Body of pancreas (tissue), 4 donors: ENCODE results near the gene MAMSTR. TPM values are rescaled to one million over a fixed set of nuclear protein-coding genes. Genes with fewer than 3 reads are reported as not detected.

Experiments
- ATAC-seq: fragments of 150-250 bp; one replicate; pipeline ENCODE4 v1.9.1; 2016
- DNase-seq, 4 donors: peaks; one replicate each; pipeline ENCODE4 v3.0.0-alpha.2; 2019
- H3K27ac ChIP-seq, 4 donors: fragments of 200-600 bp; sonication (generic); 1 replicate in 3 of 4; 2 replicates in 1 of 4; pipeline versions ENCODE4 v1.5.1 to v1.6.1; 2016 to 2019; ENCODE audit warnings: mild to moderate bottlenecking in 1 of 4, mixed read lengths in 1 of 4, moderate library complexity in 1 of 4
- H3K27me3 ChIP-seq, 2 donors: fragments of 200-600 bp; sonication (generic); one replicate each; pipeline ENCODE4 v1.6.0; 2016; ENCODE audit warnings: mild to moderate bottlenecking in 1 of 2
- H3K36me3 ChIP-seq, 2 donors: fragments of 200-600 bp; sonication (generic); replicated peaks in 1 of 2; 2 replicates each; pipeline ENCODE4 v1.5.1; 2016; ENCODE audit warnings: low read depth in 2 of 2; ENCODE audit not compliant: insufficient read depth in 1 of 2
- H3K4me1 ChIP-seq: fragments of 200-600 bp; sonication (generic); one replicate; pipeline ENCODE4 v1.6.0; 2016
- H3K4me3 ChIP-seq, 2 donors: fragments of 200-600 bp; sonication (generic); 1 replicate in 1 of 2; 2 replicates in 1 of 2; pipeline ENCODE4 v1.5.1; 2016 to 2019
- H3K9me3 ChIP-seq, 3 donors: fragments of 200-600 bp; sonication (generic); 1 replicate in 2 of 3; 2 replicates in 1 of 3; pipeline ENCODE4 v1.5.1; 2016
- POLR2A ChIP-seq, 3 donors: fragments of 450-650 bp; IDR thresholded peaks; one replicate each; pipeline ENCODE4 v1.6.1; 2016; ENCODE audit warnings: antibody characterized with exemption in 3 of 3, mild to moderate bottlenecking in 2 of 3
- WGBS, 2 donors: methylation state at CpG; one replicate each; pipeline ENCODE4 v1.1.5; 2017; 5-methylcytosine and 5-hydroxymethylcytosine counted together
- intact Hi-C: fragments of 100-400 bp; cut with DNase I; formaldehyde crosslinking; loops from one replicate; pipeline ENCODE4 v1.15.1; 2023
- total RNA-seq, 2 donors: library from RNA; depleted of rRNA; stranded (reverse); fragments of >200 nt; gene quantifications; one replicate each; pipeline ENCODE4 v1.1.0, GENCODE V29; 2016
- TF ChIP-seq, protein P1 (sequence below), 7 experiments: fragments of 450-650 bp in 4 of 7; fragments of 200-600 bp in 3 of 7; sonication (generic) in 3 of 7; IDR thresholded peaks; one replicate each; pipeline ENCODE4 v1.5.1; 2016 to 2019; ENCODE audit warnings: antibody characterized with exemption in 7 of 7

MAMSTR gene
- total RNA-seq, 2 donors from 2014 or later = 0.26 to 7.3 TPM

DNA sequence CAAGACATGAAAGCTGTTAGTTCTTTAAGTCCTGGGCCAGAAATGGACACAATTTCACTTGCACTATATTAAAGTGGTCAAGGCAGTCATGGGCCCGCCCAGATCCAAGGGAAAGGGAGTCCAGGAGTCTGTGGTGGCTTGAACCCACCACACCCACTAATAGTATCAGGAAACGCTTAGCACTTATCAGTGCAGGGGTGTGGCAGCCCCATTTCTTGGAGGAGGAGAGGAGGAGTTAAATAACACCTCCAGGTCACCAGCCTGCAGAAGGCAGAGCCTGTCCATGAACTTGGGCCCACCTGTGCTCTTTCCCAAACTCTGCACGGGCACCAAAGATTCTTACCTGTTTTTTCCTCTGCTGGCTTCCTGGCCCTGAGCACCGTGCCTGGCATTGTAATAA is 41.3 kb downstream of the MAMSTR start:
- Histone ChIP-seq H3K4me3 (no peak overlapping the region), H3K4me1 (peaks cover 28% of the 10 kb centered on the region), H3K27ac (peak overlapping the region; percentile 47 to 90 (median 78)), H3K9me3 (no peaks in the 10 kb centered on the region), H3K36me3 (no peaks in the 10 kb centered on the region), H3K27me3 (no peaks in the 10 kb centered on the region)
- intact Hi-C loops = no loop called here
- TF ChIP-seq, protein P1, sequence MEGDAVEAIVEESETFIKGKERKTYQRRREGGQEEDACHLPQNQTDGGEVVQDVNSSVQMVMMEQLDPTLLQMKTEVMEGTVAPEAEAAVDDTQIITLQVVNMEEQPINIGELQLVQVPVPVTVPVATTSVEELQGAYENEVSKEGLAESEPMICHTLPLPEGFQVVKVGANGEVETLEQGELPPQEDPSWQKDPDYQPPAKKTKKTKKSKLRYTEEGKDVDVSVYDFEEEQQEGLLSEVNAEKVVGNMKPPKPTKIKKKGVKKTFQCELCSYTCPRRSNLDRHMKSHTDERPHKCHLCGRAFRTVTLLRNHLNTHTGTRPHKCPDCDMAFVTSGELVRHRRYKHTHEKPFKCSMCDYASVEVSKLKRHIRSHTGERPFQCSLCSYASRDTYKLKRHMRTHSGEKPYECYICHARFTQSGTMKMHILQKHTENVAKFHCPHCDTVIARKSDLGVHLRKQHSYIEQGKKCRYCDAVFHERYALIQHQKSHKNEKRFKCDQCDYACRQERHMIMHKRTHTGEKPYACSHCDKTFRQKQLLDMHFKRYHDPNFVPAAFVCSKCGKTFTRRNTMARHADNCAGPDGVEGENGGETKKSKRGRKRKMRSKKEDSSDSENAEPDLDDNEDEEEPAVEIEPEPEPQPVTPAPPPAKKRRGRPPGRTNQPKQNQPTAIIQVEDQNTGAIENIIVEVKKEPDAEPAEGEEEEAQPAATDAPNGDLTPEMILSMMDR (IDR thresholded peaks at IDR 0.05) = peak in 1 of 7 experiments; percentile 5
- peak in 1 of 3 donors; percentile 33 for TF ChIP-seq POLR2A (IDR thresholded peaks at IDR 0.05)
- WGBS, 2 donors = 19 to 34% methylated on average over 4 of the region's 4 CpGs
- DNase-seq (peak; percentile 81 to 93 (median 90)), ATAC-seq (peak; percentile 85)

DNA sequence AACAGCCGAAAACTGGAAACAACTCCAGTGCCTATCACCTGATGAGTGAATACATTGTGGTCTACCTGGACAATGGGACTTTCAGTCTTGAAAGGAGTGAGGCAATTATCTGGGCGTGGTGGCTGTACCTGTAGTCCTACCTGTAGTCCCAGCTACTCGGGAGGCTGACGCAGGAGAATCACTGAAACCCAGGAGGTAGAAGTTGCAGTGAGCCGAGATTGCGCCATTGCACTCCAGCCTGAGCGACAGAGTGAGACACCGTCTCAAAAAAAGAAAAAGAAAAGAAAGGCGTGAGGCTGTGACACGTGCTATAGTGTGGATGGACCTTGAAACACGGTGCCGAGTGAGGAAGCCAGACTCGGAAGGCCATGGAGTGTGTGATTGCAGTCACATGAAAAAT is 42.6 kb downstream of the MAMSTR start:
- H3K27ac ChIP-seq = no peak overlapping the region

DNA sequence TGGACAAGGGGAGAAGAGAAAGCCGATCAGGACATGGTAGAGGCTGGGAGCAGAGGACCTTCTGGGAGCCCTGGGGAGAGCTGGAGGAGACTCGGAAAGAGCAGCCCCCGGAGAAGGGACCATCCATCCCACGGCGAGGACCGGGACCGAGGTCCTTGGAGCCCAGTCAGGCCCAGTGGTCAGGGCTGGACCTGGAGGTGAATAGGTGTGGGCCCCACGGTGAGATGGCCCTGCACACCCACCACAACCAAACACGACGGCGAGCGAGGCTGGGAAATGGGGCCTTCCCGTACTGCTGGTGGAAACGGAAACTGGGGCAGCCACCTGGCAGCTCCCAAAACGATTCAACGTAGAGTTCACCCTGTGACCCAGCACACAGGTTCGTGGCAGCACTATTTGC is 43.0 kb downstream of the MAMSTR start:
- TF ChIP-seq, protein P1 (IDR thresholded peaks at IDR 0.05) = no peak
- no peak for TF ChIP-seq POLR2A (IDR thresholded peaks at IDR 0.05)
- intact Hi-C loops = no loop called here
- Histone ChIP-seq H3K36me3 (no peaks in the 10 kb centered on the region), H3K4me3 (no peak overlapping the region), H3K4me1 (peaks cover 28% of the 10 kb centered on the region), H3K9me3 (no peaks in the 10 kb centered on the region), H3K27me3 (no peaks in the 10 kb centered on the region), H3K27ac (no peak overlapping the region)
- ATAC-seq (no peak), DNase-seq (no peak)
- 94 to 97% methylated on average over 9 to 17 of the region's 17 CpGs for WGBS, 2 donors

More for the DNA sequence above, 42.6 kb downstream of the MAMSTR start:
- no peak overlapping the region for H3K4me3 ChIP-seq
- H3K9me3 ChIP-seq = no peaks in the 10 kb centered on the region
- DNase-seq (no peak), ATAC-seq (no peak)
- H3K27me3 ChIP-seq = no peaks in the 10 kb centered on the region
- WGBS, 2 donors = 83 to 89% methylated on average over 12 to 13 of the region's 13 CpGs
- H3K36me3 ChIP-seq = no peaks in the 10 kb centered on the region
- TF ChIP-seq, protein P1 (IDR thresholded peaks at IDR 0.05) = no peak
- TF ChIP-seq POLR2A (IDR thresholded peaks at IDR 0.05) = no peak
- intact Hi-C loops = no loop called here
- H3K4me1 ChIP-seq = peaks cover 28% of the 10 kb centered on the region

DNA sequence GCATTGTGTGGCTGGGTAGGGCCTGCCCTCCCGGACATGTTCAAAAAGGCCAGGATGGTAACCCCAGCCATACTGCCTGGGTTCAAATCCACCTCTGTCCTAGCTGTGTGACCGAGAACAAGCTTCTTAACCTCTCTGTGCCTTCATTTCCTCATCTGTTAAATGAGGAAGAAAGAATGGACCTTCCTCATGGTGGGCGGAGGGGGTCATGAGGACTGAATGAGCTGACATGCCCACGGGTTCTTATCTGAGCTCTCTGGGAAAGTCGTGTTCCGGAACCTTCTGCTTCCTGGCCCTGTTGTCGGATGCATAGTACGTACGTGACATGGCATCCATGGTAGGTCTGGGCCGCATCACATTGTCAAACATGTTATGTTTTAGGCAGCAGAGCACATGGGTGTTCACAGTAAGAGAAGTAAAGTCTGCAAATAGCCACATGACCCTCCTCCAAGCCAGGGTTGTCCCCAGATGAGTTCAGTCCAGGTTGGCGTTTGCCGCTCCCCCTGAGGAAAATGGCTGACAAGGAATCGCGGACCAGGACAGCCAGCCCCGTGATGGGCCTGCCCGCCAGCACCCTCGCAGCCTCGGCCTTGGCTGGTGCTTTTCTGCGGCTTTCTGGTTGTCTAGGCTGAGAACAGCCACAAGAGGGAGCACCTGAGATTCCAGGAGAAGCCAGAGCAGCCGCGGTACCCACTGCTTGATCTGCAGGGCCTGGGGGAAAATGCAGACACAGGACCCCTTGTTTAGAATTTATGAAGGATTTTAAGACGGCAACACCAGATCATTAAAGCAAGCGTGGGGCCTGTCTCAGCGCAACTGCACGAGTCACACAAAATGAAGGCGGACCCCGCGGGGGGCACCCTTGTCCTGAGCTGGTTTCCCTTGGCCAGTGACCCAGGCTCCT is 44.4 kb downstream of the MAMSTR start:
- Histone ChIP-seq H3K4me1 (peaks cover 28% of the 10 kb centered on the region), H3K4me3 (no peak overlapping the region), H3K36me3 (no peaks in the 10 kb centered on the region), H3K9me3 (no peaks in the 10 kb centered on the region), H3K27me3 (no peaks in the 10 kb centered on the region), H3K27ac (no peak overlapping the region)
- intact Hi-C loops = no loop called here
- no peak for TF ChIP-seq POLR2A (IDR thresholded peaks at IDR 0.05)
- TF ChIP-seq, protein P1 (IDR thresholded peaks at IDR 0.05) = peak; percentile 78 to 91 (median 85)
- DNase-seq (peak; percentile 87 to 91 (median 90)), ATAC-seq (peak; percentile 77)
- WGBS, 2 donors = 24 to 26% methylated on average over 21 to 28 of the region's 28 CpGs
